GM13977 (cell line): Measurements from ENCODE around the gene SOX5.

Experiments used
- DNase-seq: peaks from one replicate; pipeline ENCODE4 v3.0.0; 2012; ENCODE audit warnings: low spot score
- CTCF ChIP-seq: IDR thresholded peaks from 2 replicates; pipeline ENCODE4 v1.5.1; 2012; ENCODE audit warnings: mild to moderate bottlenecking, control low read depth; ENCODE audit not compliant: insufficient read depth; ENCODE audit errors: extremely low read depth, missing control alignments
- in situ Hi-C: fragments of 300-500 bp; cut with MboI; formaldehyde crosslinking; loops from one replicate; pipeline ENCODE4 v1.12.0; 2022; ENCODE audit warnings: low sequenced_read_pairs, low pct_unique_long_range_greater_than_20kb, mixed read lengths, inconsistent platforms; ENCODE audit not compliant: unreplicated experiment

SOX5 gene

GRCh38 chr12:23488130-23488529 lies 461.3 kb downstream of the SOX5 start:
- no peak for TF ChIP-seq CTCF
- no peak for DNase-seq
- in situ Hi-C loops, result no loop called here

GRCh38 chr12:23484238-23484637 lies 465.2 kb downstream of the SOX5 start:
- no peak for TF ChIP-seq CTCF
- in situ Hi-C loops, result no loop called here
- DNase-seq, result no peak

- in situ Hi-C loops, result no loop called here
- no peak for TF ChIP-seq CTCF
- no peak for DNase-seq
Measured at GRCh38 chr12:23482571-23482970, 466.9 kb downstream of the SOX5 start.
